Mesothelial cell of epicardium (in vitro differentiated cells): Measurements from ENCODE around the gene LHX2. TPM values are rescaled to one million over a fixed set of nuclear protein-coding genes. Genes with fewer than 3 reads are reported as not detected.

ENCODE experiments used
- DNase-seq, 2 experiments: peaks; one replicate each; pipeline ENCODE4 v3.0.0; 2021; ENCODE audit warnings: low spot score in 2 of 2; ENCODE audit not compliant: unreplicated experiment in 2 of 2
- H3K27ac Mint-ChIP-seq: 2 replicates; pipeline ENCODE4 v1.8.0; 2021; ENCODE audit warnings: mixed read lengths
- H3K27me3 Mint-ChIP-seq: 2 replicates; pipeline ENCODE4 v1.8.0; 2021; ENCODE audit warnings: low read depth, mixed read lengths
- H3K36me3 Mint-ChIP-seq: 2 replicates; pipeline ENCODE4 v1.8.0; 2021; ENCODE audit warnings: mixed read lengths
- H3K4me1 Mint-ChIP-seq: 2 replicates; pipeline ENCODE4 v1.8.0; 2021; ENCODE audit warnings: mixed read lengths
- H3K4me3 Mint-ChIP-seq: 2 replicates; pipeline ENCODE4 v1.8.0; 2021; ENCODE audit warnings: mild to moderate bottlenecking, moderate library complexity, mixed read lengths
- H3K9me3 Mint-ChIP-seq: 2 replicates; pipeline ENCODE4 v1.8.0; 2021; ENCODE audit warnings: mixed read lengths
- CTCF ChIP-seq: fragments of 200-600 bp; sonication (generic); IDR thresholded peaks from one replicate; pipeline ENCODE4 v1.5.0; 2021; ENCODE audit warnings: antibody characterized with exemption; ENCODE audit not compliant: unreplicated experiment
- total RNA-seq: library from RNA; stranded (reverse); gene quantifications from 3 replicates; pipeline ENCODE4 v1.2.1, GENCODE V29; 2021

LHX2 gene
- total RNA-seq, 1 donor from 2014 or later, result not detected

- Mint-ChIP-seq H3K9me3 (no peaks in the 10 kb centered on the region), H3K27me3 (peaks cover 90% of the 10 kb centered on the region), H3K4me1 (peaks cover 20% of the 10 kb centered on the region), H3K4me3 (no peak overlapping the region), H3K36me3 (no peaks in the 10 kb centered on the region), H3K27ac (no peak overlapping the region)
- no peak for TF ChIP-seq CTCF
- DNase-seq, result no peak
Measured at GRCh38 chr9:124014211-124014955, 2.8 kb downstream of the LHX2 start.

GRCh38 chr9:124014956-124015660 is 3.5 kb downstream of the LHX2 start:
- Mint-ChIP-seq H3K4me1 (peaks cover 18% of the 10 kb centered on the region), H3K4me3 (no peak overlapping the region), H3K27ac (no peak overlapping the region), H3K36me3 (no peaks in the 10 kb centered on the region), H3K9me3 (no peaks in the 10 kb centered on the region), H3K27me3 (peaks cover 90% of the 10 kb centered on the region)
- no peak for DNase-seq
- TF ChIP-seq CTCF, result no peak

- Mint-ChIP-seq H3K27me3 (peaks cover 90% of the 10 kb centered on the region), H3K4me1 (peaks cover 15% of the 10 kb centered on the region), H3K4me3 (no peak overlapping the region), H3K27ac (no peak overlapping the region), H3K9me3 (no peaks in the 10 kb centered on the region), H3K36me3 (no peaks in the 10 kb centered on the region)
- no peak for TF ChIP-seq CTCF
- no peak for DNase-seq
Measured at GRCh38 chr9:124015661-124016131, 4.1 kb downstream of the LHX2 start.

DNA sequence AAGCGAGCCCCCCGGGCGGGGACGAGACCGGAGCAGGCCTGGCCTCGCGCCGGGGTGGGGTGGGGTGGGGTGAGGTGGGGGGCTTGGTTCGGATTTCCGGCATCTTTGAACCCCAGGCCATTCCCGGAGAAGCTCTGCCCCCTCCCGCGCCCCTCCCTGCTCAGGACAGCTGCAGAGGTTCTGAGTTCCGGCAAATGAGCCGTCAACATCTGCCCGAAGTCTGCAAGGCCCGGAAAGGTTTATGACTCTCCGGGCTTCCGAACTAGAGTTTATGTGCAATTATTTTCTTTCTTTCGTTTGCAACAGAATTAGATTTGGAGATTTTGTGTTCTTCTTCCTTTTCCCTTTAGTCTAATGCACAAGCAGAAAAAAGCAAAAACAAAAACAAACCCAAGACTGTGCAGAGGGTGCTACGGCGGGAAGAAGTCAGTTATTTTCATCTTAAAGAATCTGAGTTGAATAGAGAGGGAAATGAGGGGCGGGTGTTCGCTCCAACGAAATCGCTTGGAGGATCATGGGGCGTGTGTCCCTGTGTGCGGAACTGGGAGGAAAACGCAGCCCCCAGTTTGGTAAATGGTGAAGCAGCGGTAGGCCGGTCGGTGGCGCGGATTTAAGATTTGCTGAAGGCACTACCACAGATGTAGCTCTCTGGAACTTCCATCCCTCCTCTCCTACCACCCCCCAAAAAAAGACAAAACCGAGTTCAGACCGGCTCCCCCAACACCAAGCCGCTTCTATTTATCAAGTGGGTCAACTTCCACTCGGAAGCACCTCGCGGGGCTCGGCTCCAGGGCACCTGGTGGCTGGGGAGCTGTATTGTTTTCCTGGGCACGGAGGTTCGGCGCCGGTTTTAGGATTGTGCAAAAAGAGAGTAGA is 4.8 kb downstream of the LHX2 start:
- Mint-ChIP-seq H3K27ac (no peak overlapping the region), H3K27me3 (peaks cover 90% of the 10 kb centered on the region), H3K4me3 (no peak overlapping the region), H3K9me3 (no peaks in the 10 kb centered on the region), H3K4me1 (peaks cover 17% of the 10 kb centered on the region), H3K36me3 (no peaks in the 10 kb centered on the region)
- no peak for DNase-seq
- no peak for TF ChIP-seq CTCF

DNA sequence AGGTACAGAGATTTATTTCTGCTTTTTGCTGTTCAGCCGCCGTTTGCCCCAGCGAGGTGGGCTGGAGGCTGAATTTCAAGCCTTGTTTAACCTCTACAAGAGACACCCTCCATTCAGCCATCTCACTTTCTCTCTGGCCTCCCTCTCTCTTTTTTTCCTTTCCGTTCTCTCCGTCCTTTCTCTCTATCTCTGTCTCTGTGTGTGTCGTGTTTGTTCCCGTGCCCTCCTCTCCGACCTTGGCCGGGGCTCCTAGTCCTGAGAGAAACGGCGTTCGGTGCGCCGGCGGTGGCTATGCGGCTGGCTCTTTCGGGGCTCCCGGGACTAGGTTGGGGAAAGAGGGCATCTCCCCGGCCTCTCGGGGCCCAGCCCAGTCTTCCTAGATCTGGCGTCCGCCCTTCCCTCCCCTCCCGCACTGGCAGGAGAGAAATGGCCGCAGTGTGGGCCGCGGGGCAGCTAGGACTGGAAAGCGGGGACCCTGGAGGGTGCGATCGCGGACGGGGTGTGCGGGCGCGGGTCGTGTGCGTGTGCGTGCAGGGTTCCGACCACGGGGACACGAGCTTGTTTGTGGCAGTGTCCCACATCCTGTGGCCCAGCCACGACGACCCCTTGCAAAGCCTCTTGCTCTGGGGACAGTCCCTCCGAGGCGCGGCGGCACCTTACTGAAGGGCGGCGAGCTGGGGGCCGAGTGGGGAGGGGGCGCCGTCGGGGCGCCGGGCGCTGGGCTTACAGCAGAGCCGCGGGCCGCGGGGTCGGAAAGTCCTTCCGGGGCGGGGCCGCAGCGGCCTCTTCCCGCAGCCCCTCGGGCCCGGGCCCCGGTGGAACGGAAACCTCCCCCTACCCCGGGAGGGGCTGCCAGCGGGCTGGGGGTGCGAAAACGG is 5.7 kb downstream of the LHX2 start:
- peaks cover 19% of the 10 kb centered on the region for H3K4me1 Mint-ChIP-seq
- no peak for TF ChIP-seq CTCF
- H3K9me3 Mint-ChIP-seq, result no peaks in the 10 kb centered on the region
- peaks cover 95% of the 10 kb centered on the region for H3K27me3 Mint-ChIP-seq
- peak overlapping the region; percentile 24 for H3K4me3 Mint-ChIP-seq
- no peaks in the 10 kb centered on the region for H3K36me3 Mint-ChIP-seq
- DNase-seq, result no peak
- H3K27ac Mint-ChIP-seq, result peak overlapping the region; percentile 15
